ENCODE results near the gene ARID5B.

GRCh38 chr10:61987537-61987936 is 86.0 kb downstream of the ARID5B start:
- TF ChIP-seq EZH2 (IDR thresholded peaks at IDR 0.05; ENCODE audit: borderline replicate concordance, low read length): no peak
- TF ChIP-seq, protein P1, sequence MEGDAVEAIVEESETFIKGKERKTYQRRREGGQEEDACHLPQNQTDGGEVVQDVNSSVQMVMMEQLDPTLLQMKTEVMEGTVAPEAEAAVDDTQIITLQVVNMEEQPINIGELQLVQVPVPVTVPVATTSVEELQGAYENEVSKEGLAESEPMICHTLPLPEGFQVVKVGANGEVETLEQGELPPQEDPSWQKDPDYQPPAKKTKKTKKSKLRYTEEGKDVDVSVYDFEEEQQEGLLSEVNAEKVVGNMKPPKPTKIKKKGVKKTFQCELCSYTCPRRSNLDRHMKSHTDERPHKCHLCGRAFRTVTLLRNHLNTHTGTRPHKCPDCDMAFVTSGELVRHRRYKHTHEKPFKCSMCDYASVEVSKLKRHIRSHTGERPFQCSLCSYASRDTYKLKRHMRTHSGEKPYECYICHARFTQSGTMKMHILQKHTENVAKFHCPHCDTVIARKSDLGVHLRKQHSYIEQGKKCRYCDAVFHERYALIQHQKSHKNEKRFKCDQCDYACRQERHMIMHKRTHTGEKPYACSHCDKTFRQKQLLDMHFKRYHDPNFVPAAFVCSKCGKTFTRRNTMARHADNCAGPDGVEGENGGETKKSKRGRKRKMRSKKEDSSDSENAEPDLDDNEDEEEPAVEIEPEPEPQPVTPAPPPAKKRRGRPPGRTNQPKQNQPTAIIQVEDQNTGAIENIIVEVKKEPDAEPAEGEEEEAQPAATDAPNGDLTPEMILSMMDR (conservative IDR thresholded peaks at IDR 0.05 in 1 of 2, IDR thresholded peaks at IDR 0.05 in 1 of 2; ENCODE audit: extremely low read depth in 1 of 2, insufficient read depth in 1 of 2, low read depth in 1 of 2, low read length in 2 of 2): no peak

Measured in mammary epithelial cell (primary cell).